Uterus (tissue), 4 donors: ENCODE measurements around the gene CARS1. TPM values are rescaled to one million over a fixed set of nuclear protein-coding genes. Genes with fewer than 3 reads are reported as not detected.

Experiments
- DNase-seq, 2 donors: peaks; one replicate each; pipeline ENCODE4 v3.0.0-alpha.2; 2019 to 2020
- H3K27ac ChIP-seq, 2 donors: fragments of 200-600 bp; sonication (generic); 1 replicate in 1 of 2; 2 replicates in 1 of 2; pipeline ENCODE4 v1.5.1; 2016 to 2018
- H3K27me3 ChIP-seq, 2 donors: fragments of 200-600 bp; sonication (generic); one replicate each; pipeline ENCODE4 v1.5.1; 2018 to 2019; ENCODE audit warnings: control low read depth in 1 of 2
- H3K36me3 ChIP-seq, 2 donors: fragments of 200-600 bp; sonication (generic); one replicate each; pipeline ENCODE4 v1.5.1; 2019; ENCODE audit warnings: control low read depth in 1 of 2
- H3K4me1 ChIP-seq, 2 donors: fragments of 200-600 bp; sonication (generic); one replicate each; pipeline ENCODE4 v1.5.1; 2018 to 2019; ENCODE audit warnings: control low read depth in 1 of 2
- H3K4me3 ChIP-seq, 2 donors: fragments of 200-600 bp; sonication (generic); 1 replicate in 1 of 2; 2 replicates in 1 of 2; pipeline ENCODE4 v1.5.1; 2018 to 2019; ENCODE audit warnings: mild to moderate bottlenecking in 1 of 2
- H3K9me3 ChIP-seq, 2 donors: fragments of 200-600 bp; sonication (generic); one replicate each; pipeline ENCODE4 v1.5.1; 2019; ENCODE audit warnings: control low read depth in 1 of 2
- CTCF ChIP-seq, 4 experiments: fragments of 200-600 bp in 2 of 4; fragments of 450-650 bp in 2 of 4; sonication (generic) in 2 of 4; IDR thresholded peaks; one replicate each; pipeline ENCODE4 v1.5.1; 2016 to 2019; ENCODE audit warnings: antibody characterized with exemption in 4 of 4, mild to moderate bottlenecking in 2 of 4, moderate library complexity in 1 of 4
- POLR2A ChIP-seq, 2 donors: fragments of 450-650 bp; IDR thresholded peaks; one replicate each; pipeline ENCODE4 v1.6.1; 2016; ENCODE audit warnings: antibody characterized with exemption in 2 of 2, mild to moderate bottlenecking in 1 of 2, moderate library complexity in 1 of 2
- intact Hi-C: fragments of 100-400 bp; cut with DNase I; formaldehyde crosslinking; loops from one replicate; pipeline ENCODE4 v1.15.1; 2023; ENCODE audit warnings: low total_unique reads
- total RNA-seq, 4 donors: library from RNA; depleted of rRNA in 3 of 4; stranded (reverse); fragments of >200 nt in 3 of 4; gene quantifications; one replicate each; pipeline versions ENCODE4 v1.1.0 to v1.2.4, GENCODE V29; 2014 to 2023
- donor health status: DM: yes; HTN: yes; CAD: no.

Gene CARS1
- total RNA-seq, 4 donors from 2014 or later = 13.2 to 39.5 (median 27.4) TPM

- no peaks in the 10 kb centered on the region for H3K36me3 ChIP-seq
- no peaks in the 10 kb centered on the region for H3K27me3 ChIP-seq
- H3K4me1 ChIP-seq = peaks cover 0 to 5% of the 10 kb centered on the region in 2 donors
- H3K9me3 ChIP-seq = no peaks in the 10 kb centered on the region
- intact Hi-C loops = no loop called here
- H3K27ac ChIP-seq = peak overlapping the region; percentile 12 to 58
- TF ChIP-seq CTCF (IDR thresholded peaks at IDR 0.05) (peak; percentile 17 to 47 (median 43)), POLR2A (IDR thresholded peaks at IDR 0.05) (no peak)
- H3K4me3 ChIP-seq = no peak overlapping the region
- peak; percentile 71 to 75 for DNase-seq
These were observed 7.6 kb downstream of the CARS1 start for GRCh38 chr11:3049430-3050243.

GRCh38 chr11:3047637-3048036 is 9.6 kb downstream of the CARS1 start:
- Histone ChIP-seq H3K4me1 (peaks cover 0 to 10% of the 10 kb centered on the region in 2 donors), H3K4me3 (no peak overlapping the region), H3K27me3 (no peaks in the 10 kb centered on the region), H3K27ac (no peak overlapping the region), H3K36me3 (no peaks in the 10 kb centered on the region), H3K9me3 (no peaks in the 10 kb centered on the region)
- TF ChIP-seq POLR2A (IDR thresholded peaks at IDR 0.05) (no peak), CTCF (IDR thresholded peaks at IDR 0.05) (no peak)
- intact Hi-C loops = no loop called here
- no peak for DNase-seq

- H3K4me3 ChIP-seq = no peak overlapping the region
- H3K27me3 ChIP-seq = no peaks in the 10 kb centered on the region
- no peaks in the 10 kb centered on the region for H3K9me3 ChIP-seq
- no peak overlapping the region for H3K27ac ChIP-seq
- intact Hi-C loops = no loop called here
- TF ChIP-seq CTCF (IDR thresholded peaks at IDR 0.05) = no peak
- no peak for TF ChIP-seq POLR2A (IDR thresholded peaks at IDR 0.05)
- no peaks in the 10 kb centered on the region for H3K36me3 ChIP-seq
- no peak for DNase-seq
- H3K4me1 ChIP-seq = peaks cover 0 to 10% of the 10 kb centered on the region in 2 donors
These were observed 10.6 kb downstream of the CARS1 start for GRCh38 chr11:3046641-3047040.

- Histone ChIP-seq H3K36me3 (no peaks in the 10 kb centered on the region), H3K27ac (no peak overlapping the region), H3K4me3 (no peak overlapping the region), H3K9me3 (no peaks in the 10 kb centered on the region), H3K4me1 (peaks cover 0 to 10% of the 10 kb centered on the region in 2 donors), H3K27me3 (no peaks in the 10 kb centered on the region)
- intact Hi-C loops = no loop called here
- no peak for DNase-seq
- TF ChIP-seq POLR2A (IDR thresholded peaks at IDR 0.05) = no peak
- no peak for TF ChIP-seq CTCF (IDR thresholded peaks at IDR 0.05)
These were observed 11.0 kb downstream of the CARS1 start for GRCh38 chr11:3046190-3046589.

GRCh38 chr11:3044915-3045314 is 12.3 kb downstream of the CARS1 start:
- Histone ChIP-seq H3K4me3 (no peak overlapping the region), H3K4me1 (peaks cover 0 to 10% of the 10 kb centered on the region in 2 donors), H3K9me3 (no peaks in the 10 kb centered on the region), H3K36me3 (no peaks in the 10 kb centered on the region), H3K27ac (no peak overlapping the region), H3K27me3 (no peaks in the 10 kb centered on the region)
- no peak for TF ChIP-seq CTCF (IDR thresholded peaks at IDR 0.05)
- no peak for TF ChIP-seq POLR2A (IDR thresholded peaks at IDR 0.05)
- intact Hi-C loops = no loop called here
- no peak for DNase-seq
